Colonic mucosa (tissue), 4 donors: Measurements from ENCODE around the gene HEATR5A. TPM values are rescaled to one million over a fixed set of nuclear protein-coding genes. Genes with fewer than 3 reads are reported as not detected.
"Not testable (repeated sequence)": the region's sequence is repeated elsewhere in the genome, so short reads cannot be mapped to it uniquely, and the experiment has no call there.

Experiments used
- DNase-seq: peaks from one replicate; pipeline ENCODE4 v3.0.0-alpha.2; 2020
- H3K27ac ChIP-seq: fragments of 200-600 bp; one replicate; pipeline ENCODE4 v1.8.0; 2021
- H3K27me3 ChIP-seq: fragments of 200-600 bp; one replicate; pipeline ENCODE4 v1.8.0; 2021
- H3K36me3 ChIP-seq: fragments of 200-600 bp; one replicate; pipeline ENCODE4 v1.8.0; 2021
- H3K4me1 ChIP-seq: fragments of 200-600 bp; one replicate; pipeline ENCODE4 v1.8.0; 2021; ENCODE audit warnings: mild to moderate bottlenecking
- H3K4me3 ChIP-seq: fragments of 200-600 bp; one replicate; pipeline ENCODE4 v1.8.0; 2021
- H3K9ac ChIP-seq, 2 donors: one replicate each; pipeline ENCODE4 v1.7.0; 2013; ENCODE audit warnings: control low read depth in 2 of 2, low read depth in 2 of 2, low read length in 2 of 2
- H3K9me3 ChIP-seq: fragments of 200-600 bp; one replicate; pipeline ENCODE4 v1.8.0; 2021
- intact Hi-C: fragments of 100-400 bp; cut with DNase I; formaldehyde crosslinking; loops from one replicate; pipeline ENCODE4 v1.14.1; 2022
- total RNA-seq, 2 donors: library from RNA; stranded (reverse); fragmentation: NEBNext Ultra II Directional in 1 of 2; extraction: Animal tissue kit (Norgen Biotek cat#: 25700) in 1 of 2; gene quantifications; one replicate each; pipeline ENCODE4 v1.2.1, GENCODE V29; 2021
- TF ChIP-seq, protein P1 (sequence below): fragments of 200-600 bp; IDR thresholded peaks from one replicate; pipeline ENCODE4 v1.8.0; 2022; ENCODE audit warnings: antibody characterized with exemption, mild to moderate bottlenecking
- donor health status: healthy.
- donor health status: DM: no; HTN: no; CAD: no.
- donor health status: DM: no; HTN: no; CAD: no.

The HEATR5A gene
- 10 to 100 TPM; 45.5 to 58.2 TPM for total RNA-seq

DNA sequence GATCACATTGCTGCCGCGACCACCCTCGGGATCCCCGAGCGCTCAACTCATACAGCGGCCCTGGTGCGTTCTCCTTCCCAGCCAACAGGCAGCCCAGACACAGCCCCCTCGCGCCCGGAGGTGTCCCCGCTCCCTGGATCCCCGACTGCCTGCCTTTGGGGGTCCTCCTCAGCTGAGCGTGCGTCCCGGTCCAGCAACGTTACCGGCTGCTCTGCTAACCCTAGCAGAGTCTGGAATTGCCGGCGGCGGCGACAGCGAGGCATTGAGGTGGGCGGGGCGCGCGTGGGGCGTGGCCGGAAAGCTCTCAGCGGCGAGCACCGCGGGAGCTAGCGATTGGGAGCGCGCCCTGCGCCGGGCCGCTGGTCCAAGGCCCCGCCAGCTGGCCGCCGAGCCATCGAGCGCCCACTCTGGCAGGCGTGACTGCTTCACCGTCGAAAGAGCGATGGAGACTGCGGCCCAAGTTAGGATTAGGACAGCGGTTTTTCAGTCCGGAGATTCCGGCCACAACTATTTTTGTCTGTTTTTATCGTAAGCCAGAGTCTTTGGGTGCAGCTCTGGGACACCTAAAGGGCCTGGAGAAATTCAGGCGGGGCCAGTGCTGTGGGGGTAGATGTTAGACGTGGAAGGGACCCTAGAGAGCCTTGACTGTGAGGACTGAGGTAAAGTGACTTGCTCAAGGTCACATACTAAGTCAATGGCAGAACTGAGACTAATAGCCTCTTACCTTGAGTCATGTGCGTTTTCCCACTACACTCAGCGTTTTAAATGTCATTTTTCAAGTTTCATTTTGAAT, at the start of gene HEATR5A:
HEATR5A (minus strand) TSS at position 232 of the 793 bp plus-strand sequence. CDS start 17,575 bp downstream, outside the sequence.
- intact Hi-C loops: loop anchor here (5.0 kb wide), 1 partner anchor 37 kb away; the partner anchor contains the start of gene DTD2
- DNase-seq: peak; percentile 96
- Histone ChIP-seq H3K4me1 (no peaks in the 10 kb centered on the region), H3K4me3 (peak within 1 kb of the TSS; percentile 73), H3K9ac (peak within 1 kb of the TSS; percentile 92 to 94), H3K27ac (peak within 1 kb of the TSS; percentile 87), H3K36me3 (no peaks in the 10 kb centered on the region), H3K27me3 (no peaks in the 10 kb centered on the region), H3K9me3 (no peaks in the 10 kb centered on the region)
- TF ChIP-seq, protein P1, sequence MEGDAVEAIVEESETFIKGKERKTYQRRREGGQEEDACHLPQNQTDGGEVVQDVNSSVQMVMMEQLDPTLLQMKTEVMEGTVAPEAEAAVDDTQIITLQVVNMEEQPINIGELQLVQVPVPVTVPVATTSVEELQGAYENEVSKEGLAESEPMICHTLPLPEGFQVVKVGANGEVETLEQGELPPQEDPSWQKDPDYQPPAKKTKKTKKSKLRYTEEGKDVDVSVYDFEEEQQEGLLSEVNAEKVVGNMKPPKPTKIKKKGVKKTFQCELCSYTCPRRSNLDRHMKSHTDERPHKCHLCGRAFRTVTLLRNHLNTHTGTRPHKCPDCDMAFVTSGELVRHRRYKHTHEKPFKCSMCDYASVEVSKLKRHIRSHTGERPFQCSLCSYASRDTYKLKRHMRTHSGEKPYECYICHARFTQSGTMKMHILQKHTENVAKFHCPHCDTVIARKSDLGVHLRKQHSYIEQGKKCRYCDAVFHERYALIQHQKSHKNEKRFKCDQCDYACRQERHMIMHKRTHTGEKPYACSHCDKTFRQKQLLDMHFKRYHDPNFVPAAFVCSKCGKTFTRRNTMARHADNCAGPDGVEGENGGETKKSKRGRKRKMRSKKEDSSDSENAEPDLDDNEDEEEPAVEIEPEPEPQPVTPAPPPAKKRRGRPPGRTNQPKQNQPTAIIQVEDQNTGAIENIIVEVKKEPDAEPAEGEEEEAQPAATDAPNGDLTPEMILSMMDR: no peak

- Histone ChIP-seq H3K9ac (no peak overlapping the region), H3K4me1 (no peaks in the 10 kb centered on the region), H3K27me3 (no peaks in the 10 kb centered on the region), H3K9me3 (no peaks in the 10 kb centered on the region), H3K27ac (no peak overlapping the region), H3K36me3 (no peaks in the 10 kb centered on the region), H3K4me3 (no peak overlapping the region)
- TF ChIP-seq, protein P1: no peak
- intact Hi-C loops: no loop called here
- no peak for DNase-seq
Measured at GRCh38 chr14:31466554-31466953, 46.2 kb upstream of the HEATR5A start.

DNA sequence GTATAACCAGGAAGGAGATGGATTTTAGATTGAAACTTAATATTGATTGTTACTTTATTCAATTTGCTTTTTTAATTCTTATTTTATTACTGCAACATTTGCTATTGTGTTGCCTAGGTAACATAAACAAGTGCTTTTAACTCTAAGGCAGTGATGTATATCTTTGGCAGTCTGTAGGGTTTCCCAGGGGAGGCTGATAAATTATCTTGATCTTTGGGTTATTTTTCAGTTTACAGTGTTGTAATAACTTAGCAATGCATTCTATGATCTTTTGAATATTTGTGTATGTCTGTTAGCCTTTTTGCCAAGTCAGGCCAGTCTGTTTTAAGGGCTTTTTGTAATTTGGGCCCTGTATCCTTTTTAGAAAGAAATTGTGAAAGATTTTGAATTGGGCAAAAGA, 44.8 kb upstream of the HEATR5A start:
- Histone ChIP-seq H3K9ac (no peak overlapping the region), H3K27me3 (no peaks in the 10 kb centered on the region), H3K36me3 (no peaks in the 10 kb centered on the region), H3K27ac (no peak overlapping the region), H3K4me3 (no peak overlapping the region), H3K9me3 (no peaks in the 10 kb centered on the region), H3K4me1 (no peaks in the 10 kb centered on the region)
- no peak for DNase-seq
- TF ChIP-seq, protein P1: no peak
- intact Hi-C loops: no loop called here

- H3K9ac ChIP-seq, H3K27ac ChIP-seq, intact Hi-C loops, H3K27me3 ChIP-seq, H3K9me3 ChIP-seq, H3K4me1 ChIP-seq, H3K4me3 ChIP-seq, DNase-seq, H3K36me3 ChIP-seq: not testable (repeated sequence)
Measured at GRCh38 chr14:31462450-31462849, 42.1 kb upstream of the HEATR5A start.

DNA sequence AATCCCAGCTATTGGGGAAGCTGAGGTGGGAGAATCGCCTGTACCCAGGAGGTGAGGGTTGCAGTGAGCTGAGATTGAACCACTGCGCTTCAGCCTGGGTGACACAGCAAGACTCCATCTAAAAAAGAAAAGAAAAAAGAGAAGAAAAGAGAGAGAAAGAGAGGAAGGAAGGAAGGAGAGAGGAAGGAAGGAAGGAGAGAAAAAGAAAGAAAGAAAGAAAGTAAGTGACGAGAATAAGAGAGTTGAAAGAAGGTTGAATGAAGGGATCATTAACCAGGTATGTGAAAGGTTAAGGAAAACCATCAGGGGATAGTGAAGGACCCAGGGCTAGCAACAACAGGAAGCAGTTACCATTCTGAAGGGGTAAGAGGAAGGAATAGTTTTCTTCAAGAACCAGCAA, 41.2 kb upstream of the HEATR5A start:
- Histone ChIP-seq H3K27ac (no peak overlapping the region), H3K36me3 (no peaks in the 10 kb centered on the region), H3K4me3 (no peak overlapping the region), H3K9me3 (no peaks in the 10 kb centered on the region), H3K27me3 (no peaks in the 10 kb centered on the region), H3K4me1 (no peaks in the 10 kb centered on the region), H3K9ac (no peak overlapping the region)
- TF ChIP-seq, protein P1: no peak
- intact Hi-C loops: no loop called here
- DNase-seq: no peak
